ENCODE data around the gene SERPINB11. TPM values are rescaled to one million over a fixed set of nuclear protein-coding genes. Genes with fewer than 3 reads are reported as not detected.
A peak's percentile ranks its signal among the peaks of the same experiment; 100 is the strongest.

SERPINB11 gene
- total RNA-seq, 1 experiment from 2014 or later: not detected

- no peak for TF ChIP-seq CREB1 (CRISPR knock-in tag; IDR thresholded peaks at IDR 0.05)
- no peak for TF ChIP-seq PRDM15 (CRISPR knock-in tag; IDR thresholded peaks at IDR 0.05)
- no peak for TF ChIP-seq PREB (CRISPR knock-in tag; IDR thresholded peaks at IDR 0.05; ENCODE audit: borderline replicate concordance)
- peak; percentile 34; the same call in 1 of the 2 replicates for TF ChIP-seq CTCF (IDR thresholded peaks at IDR 0.05)
- no peak for TF ChIP-seq SMAD4 (CRISPR knock-in tag; IDR thresholded peaks at IDR 0.05)
- DNase-seq (ENCODE audit: low spot score) (peak; percentile 50), ATAC-seq (peak; percentile 99)
- Mint-ChIP-seq H3K4me3 (no peak overlapping the region), H3K9me3 (peaks cover 1% of the 10 kb centered on the region), H3K27ac (no peak overlapping the region), H3K27me3 (ENCODE audit: low read depth) (no peaks in the 10 kb centered on the region), H3K36me3 (no peaks in the 10 kb centered on the region), H3K4me1 (peaks cover 7% of the 10 kb centered on the region)
- ChIA-PET POLR2A (no interaction called here), CTCF (no interaction called here)
Measured at GRCh38 chr18:63676526-63677323, 26.0 kb upstream of the SERPINB11 start.

GRCh38 chr18:63677500-63678225, 25.1 kb upstream of the SERPINB11 start:
- Mint-ChIP-seq H3K4me3 (no peak overlapping the region), H3K36me3 (no peaks in the 10 kb centered on the region), H3K27me3 (ENCODE audit: low read depth) (no peaks in the 10 kb centered on the region), H3K9me3 (no peaks in the 10 kb centered on the region), H3K27ac (no peak overlapping the region), H3K4me1 (peaks cover 7% of the 10 kb centered on the region)
- ChIA-PET POLR2A (no interaction called here), CTCF (interaction anchor here (0.6 to 1.3 kb wide), 4 partner anchors 59 to 166 kb away, joined by 3 to 5 read pairs (median 3); no protein-coding TSS in a partner anchor)
- ATAC-seq (no peak), DNase-seq (ENCODE audit: low spot score) (no peak)
- TF ChIP-seq KAT7 (CRISPR knock-in tag; IDR thresholded peaks at IDR 0.05; ENCODE audit: borderline replicate concordance) (no peak), NR2C2 (CRISPR knock-in tag; IDR thresholded peaks at IDR 0.05) (no peak), CREM (CRISPR knock-in tag; IDR thresholded peaks at IDR 0.05) (no peak), ESRRA (CRISPR knock-in tag; IDR thresholded peaks at IDR 0.05; ENCODE audit: borderline replicate concordance) (no peak), RELA (CRISPR knock-in tag; IDR thresholded peaks at IDR 0.05; ENCODE audit: borderline replicate concordance) (no peak), CTCF (IDR thresholded peaks at IDR 0.05) (no peak), JUN (CRISPR knock-in tag; IDR thresholded peaks at IDR 0.05) (no peak), PREB (CRISPR knock-in tag; IDR thresholded peaks at IDR 0.05; ENCODE audit: borderline replicate concordance) (no peak), ZMAT4 (CRISPR knock-in tag; IDR thresholded peaks at IDR 0.05) (no peak), NFE2L1 (CRISPR knock-in tag; IDR thresholded peaks at IDR 0.05) (no peak), TP53 (CRISPR knock-in tag; IDR thresholded peaks at IDR 0.05) (no peak), GABPB1 (CRISPR knock-in tag; IDR thresholded peaks at IDR 0.05) (no peak), IRF1 (CRISPR knock-in tag; IDR thresholded peaks at IDR 0.05) (no peak), FOXP1 (CRISPR knock-in tag; IDR thresholded peaks at IDR 0.05; ENCODE audit: borderline replicate concordance) (no peak), ATF3 (CRISPR knock-in tag; conservative IDR thresholded peaks at IDR 0.05) (no peak), ZNF512 (CRISPR knock-in tag; IDR thresholded peaks at IDR 0.05; ENCODE audit: borderline replicate concordance) (no peak)

Measured in WTC11 (cell line).